Measurements from ENCODE around the gene NCKAP1.

DNA sequence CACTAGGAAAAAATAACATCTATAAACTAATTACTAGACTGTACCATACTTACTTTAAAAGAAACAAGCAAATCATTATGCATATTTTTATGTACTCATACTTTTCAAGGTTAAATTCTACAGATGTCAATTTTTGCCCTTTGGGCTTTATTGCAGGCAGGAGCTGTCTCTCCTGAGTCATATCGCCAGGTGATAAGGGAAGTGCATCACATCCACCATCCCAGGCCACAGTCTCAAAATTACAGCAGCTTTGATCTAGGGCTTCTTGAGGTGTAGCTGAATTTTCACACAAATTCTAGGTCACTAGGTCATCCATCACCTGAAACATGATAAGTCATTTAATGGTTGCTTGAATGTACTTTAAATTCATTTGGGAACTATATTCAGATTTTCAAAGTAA lies 133.4 kb downstream of the NCKAP1 start:
- TF ChIP-seq TAF1 (IDR thresholded peaks at IDR 0.05; ENCODE audit: borderline replicate concordance, low read depth, low read length) (no peak), POLR2AphosphoS5 (IDR thresholded peaks at IDR 0.05; ENCODE audit: low read depth, low read length) (no peak)
